Raji (cell line): ENCODE data around the gene CFHR1.
"Not testable (repeated sequence)": the region's sequence is repeated elsewhere in the genome, so short reads cannot be mapped to it uniquely, and the experiment has no call there.

Experiments
- POLR2A ChIP-seq: IDR thresholded peaks from 2 replicates; pipeline ENCODE4 v1.6.1; 2011; ENCODE audit warnings: low read depth, low read length, control low read depth; ENCODE audit not compliant: insufficient read depth

Gene CFHR1

GRCh38 chr1:196819531-196819930, at the start of gene CFHR1:
TSS of gene CFHR1 (plus strand) at chr1:196819731. CDS start at chr1:196819845, 114 bp downstream.
- not testable (repeated sequence) for TF ChIP-seq POLR2A

- TF ChIP-seq POLR2A = no peak
Measured at GRCh38 chr1:196773713-196774112, 45.8 kb upstream of the CFHR1 start.

DNA sequence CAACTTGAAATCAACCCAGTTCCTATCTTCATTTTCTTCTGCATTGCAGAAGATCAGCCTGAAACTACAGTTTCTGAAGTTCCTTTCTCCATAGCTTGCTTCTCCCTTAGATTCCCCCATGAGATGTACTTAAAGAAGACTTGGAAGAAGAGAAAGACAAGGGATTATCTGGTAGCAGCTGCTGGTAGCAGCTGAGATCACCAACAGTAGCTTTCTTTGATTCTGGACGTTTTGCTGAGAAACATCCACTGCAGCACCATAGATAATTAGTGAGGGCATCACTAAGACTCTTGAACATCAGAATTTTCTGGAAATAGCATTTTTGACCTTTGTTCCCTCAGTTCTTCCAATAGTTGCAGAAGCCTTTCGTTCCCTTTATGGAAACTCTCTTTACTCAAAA, 45.4 kb upstream of the CFHR1 start:
- no peak for TF ChIP-seq POLR2A

DNA sequence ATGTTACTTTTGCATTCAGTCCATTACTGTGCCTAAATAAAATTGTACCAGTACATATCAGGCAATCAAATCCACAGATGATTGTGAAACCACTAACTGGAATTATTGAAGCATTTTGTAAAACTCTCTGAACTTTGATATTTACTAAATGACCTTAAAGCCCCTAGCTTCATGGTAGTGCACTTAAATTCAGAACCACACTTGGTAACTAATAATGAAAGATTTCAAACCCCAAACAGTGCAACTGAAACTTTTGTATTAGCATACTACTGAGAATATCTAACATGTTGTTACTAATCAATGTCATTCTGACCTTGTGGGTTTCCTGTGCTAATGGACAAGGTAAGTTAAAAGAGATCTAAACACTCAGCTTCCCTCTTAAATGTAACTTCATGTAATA, 44.9 kb upstream of the CFHR1 start, which contains the start of gene CFHR3:
TSS of gene CFHR3 (plus strand) at position 238 of the 400 bp plus-strand sequence. CDS start at position 285, 47 bp downstream.
- no peak for TF ChIP-seq POLR2A

DNA sequence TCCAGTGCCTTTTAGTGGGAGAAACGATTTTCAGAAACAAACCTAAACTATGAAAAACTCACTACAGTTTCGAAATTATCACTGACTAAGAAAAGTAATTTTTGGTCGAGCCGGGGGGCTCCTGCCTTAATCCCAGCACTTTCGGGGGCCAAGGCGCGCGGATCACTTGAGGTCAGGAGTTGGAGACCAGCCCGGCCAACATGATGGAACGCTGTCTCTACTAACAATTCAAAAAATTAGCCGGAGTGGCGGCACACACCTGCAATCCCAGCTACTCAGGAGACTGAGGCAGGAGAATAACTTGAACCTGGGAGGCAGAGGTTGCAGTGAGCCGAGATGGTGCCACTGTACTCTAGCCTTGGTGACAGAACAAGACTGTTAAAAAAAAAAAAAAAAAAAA, 41.9 kb upstream of the CFHR1 start:
- no peak for TF ChIP-seq POLR2A

DNA sequence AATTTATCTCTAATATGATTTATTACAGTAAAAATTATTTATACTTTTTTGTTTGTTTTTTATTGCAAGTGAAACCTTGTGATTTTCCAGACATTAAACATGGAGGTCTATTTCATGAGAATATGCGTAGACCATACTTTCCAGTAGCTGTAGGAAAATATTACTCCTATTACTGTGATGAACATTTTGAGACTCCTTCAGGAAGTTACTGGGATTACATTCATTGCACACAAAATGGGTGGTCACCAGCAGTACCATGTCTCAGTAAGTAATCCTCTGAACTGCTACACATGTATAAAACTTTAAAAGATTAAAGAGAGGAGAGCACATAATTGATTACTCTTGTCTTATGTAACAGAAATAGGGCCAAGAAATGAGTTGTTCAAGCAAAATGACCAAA, 40.4 kb upstream of the CFHR1 start:
- no peak for TF ChIP-seq POLR2A

GRCh38 chr1:196797891-196798290, 21.6 kb upstream of the CFHR1 start:
- no peak for TF ChIP-seq POLR2A

GRCh38 chr1:196808529-196809235, 10.8 kb upstream of the CFHR1 start:
- no peak for TF ChIP-seq POLR2A

GRCh38 chr1:196856053-196856452, 36.5 kb downstream of the CFHR1 start:
- TF ChIP-seq POLR2A = no peak

- no peak for TF ChIP-seq POLR2A
Measured at GRCh38 chr1:196857188-196857587, 37.7 kb downstream of the CFHR1 start.

DNA sequence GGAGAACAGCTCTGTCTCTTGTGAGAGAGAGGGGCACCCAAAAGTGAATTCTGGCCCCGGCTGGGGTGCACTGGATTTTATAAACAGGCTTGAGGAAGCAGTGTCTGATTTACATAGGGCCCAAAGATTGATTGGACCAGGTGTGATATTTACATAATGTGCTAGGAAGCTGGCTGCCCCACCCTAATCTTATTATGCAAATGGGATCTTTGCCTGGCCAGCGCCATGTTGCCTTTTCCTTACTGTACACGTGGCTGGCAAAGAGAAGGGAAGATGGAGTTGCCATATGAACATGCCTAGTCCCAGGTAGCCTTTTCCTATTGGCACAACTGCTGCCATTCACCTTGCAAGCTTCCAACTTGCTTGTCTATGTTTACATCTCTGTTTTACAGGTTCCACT, 39.3 kb downstream of the CFHR1 start:
- TF ChIP-seq POLR2A = no peak

- no peak for TF ChIP-seq POLR2A
Measured at GRCh38 chr1:196860323-196860884, 40.9 kb downstream of the CFHR1 start.

DNA sequence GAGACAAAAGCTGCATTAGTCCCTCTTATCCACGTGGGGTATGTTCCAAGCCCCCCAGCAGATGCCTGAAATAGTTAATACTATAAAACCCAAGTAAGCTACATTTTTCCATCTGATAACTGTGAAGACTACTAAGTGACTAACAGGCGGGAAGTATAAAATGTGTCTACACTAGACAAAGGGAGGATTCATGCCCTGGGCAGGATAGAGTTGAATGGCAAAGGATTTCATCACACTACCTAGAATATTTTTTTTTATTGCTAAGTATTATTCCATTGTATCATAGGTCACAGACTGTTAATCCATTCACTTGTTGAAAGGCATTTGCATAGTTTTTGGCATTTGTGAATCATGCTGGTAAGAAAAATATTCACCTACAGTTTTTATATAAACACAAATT, 41.9 kb downstream of the CFHR1 start:
- no peak for TF ChIP-seq POLR2A

DNA sequence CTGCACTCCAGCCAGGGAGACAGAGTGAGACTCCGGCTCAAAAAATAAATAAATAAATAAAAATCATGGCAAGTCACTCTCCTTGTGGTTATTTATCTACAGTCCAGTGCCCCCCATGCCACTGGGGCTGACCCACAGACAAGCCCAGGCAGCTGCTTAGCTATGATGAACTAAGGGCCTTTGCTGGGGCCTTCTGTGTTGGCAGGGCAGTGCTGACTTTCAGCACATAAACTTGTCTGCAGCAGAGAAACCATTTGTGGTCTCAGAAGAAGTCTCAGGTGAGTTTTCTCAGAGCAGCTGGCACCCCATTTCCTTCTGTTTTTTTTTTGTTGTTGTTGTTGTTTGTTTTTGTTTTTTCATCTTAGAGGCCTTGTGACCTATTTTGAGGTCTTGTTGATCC, 47.4 kb downstream of the CFHR1 start:
- TF ChIP-seq POLR2A = no peak

GRCh38 chr1:196873385-196873784, 53.9 kb downstream of the CFHR1 start:
- TF ChIP-seq POLR2A = no peak

GRCh38 chr1:196875935-196876334, 56.4 kb downstream of the CFHR1 start:
- TF ChIP-seq POLR2A = no peak

GRCh38 chr1:196877964-196878363, 58.4 kb downstream of the CFHR1 start:
- no peak for TF ChIP-seq POLR2A
